Neural cell (in vitro differentiated cells): Measurements from ENCODE around the gene METTL15. TPM values are rescaled to one million over a fixed set of nuclear protein-coding genes. Genes with fewer than 3 reads are reported as not detected.
"Not testable (repeated sequence)": the region's sequence is repeated elsewhere in the genome, so short reads cannot be mapped to it uniquely, and the experiment has no call there.

ENCODE experiments used
- H2AFZ ChIP-seq: fragments of 200-600, 300-800 bp; sonication (generic), shearing (Covaris generic); 2 replicates; pipeline ENCODE4 v1.6.0; 2014; ENCODE audit warnings: low read depth, mild to moderate bottlenecking, antibody characterized with exemption, low read length, moderate library complexity
- H3F3A ChIP-seq: fragments of 200-600 bp; shearing (Covaris generic); 2 replicates; pipeline ENCODE4 v1.6.1; 2016; ENCODE audit warnings: mild to moderate bottlenecking, moderate library complexity, mixed read lengths, antibody characterized with exemption, low read length; ENCODE audit not compliant: insufficient read depth, poor library complexity, severe bottlenecking
- H3K27ac ChIP-seq: fragments of 200-600, 300-800 bp; sonication (generic), shearing (Covaris generic); 2 replicates; pipeline ENCODE4 v1.5.1; 2014; ENCODE audit warnings: mild to moderate bottlenecking, low read length, moderate library complexity
- H3K27me3 ChIP-seq: fragments of 300-800, 200-600 bp; sonication (generic), shearing (Covaris generic); 2 replicates; pipeline ENCODE4 v1.6.0; 2014; ENCODE audit warnings: mild to moderate bottlenecking, low read depth, low read length, moderate library complexity; ENCODE audit not compliant: insufficient read depth
- H3K36me3 ChIP-seq: fragments of 300-800, 200-600 bp; sonication (generic), shearing (Covaris generic); 2 replicates; pipeline ENCODE4 v1.5.1; 2014; ENCODE audit warnings: mild to moderate bottlenecking, antibody characterized with exemption, low read length, moderate library complexity; ENCODE audit not compliant: insufficient read depth
- H3K4me2 ChIP-seq: fragments of 300-800, 200-600 bp; sonication (generic), shearing (Covaris generic); 2 replicates; pipeline ENCODE4 v1.6.0; 2014; ENCODE audit warnings: mild to moderate bottlenecking, low read length
- H3K4me3 ChIP-seq: fragments of 300-800, 200-600 bp; sonication (generic), shearing (Covaris generic); 2 replicates; pipeline ENCODE4 v1.5.1; 2014; ENCODE audit warnings: mild to moderate bottlenecking, low read length, moderate library complexity
- H3K79me2 ChIP-seq: fragments of 200-600 bp; shearing (Covaris generic); replicated peaks from 2 replicates; pipeline ENCODE4 v1.6.0; 2014; ENCODE audit warnings: mild to moderate bottlenecking, low read length, moderate library complexity; ENCODE audit not compliant: insufficient read depth
- H3K9ac ChIP-seq: fragments of 300-800, 200-600 bp; sonication (generic), shearing (Covaris generic); 2 replicates; pipeline ENCODE4 v1.6.1; 2016; ENCODE audit warnings: mild to moderate bottlenecking, low read length, mixed read lengths
- H3K9me2 ChIP-seq: fragments of 200-600 bp; shearing (Covaris generic); 2 replicates; pipeline ENCODE4 v1.6.1; 2016; ENCODE audit warnings: mild to moderate bottlenecking, low read length, mixed read lengths; ENCODE audit not compliant: insufficient read depth
- H3K9me3 ChIP-seq: fragments of 200-600, 300-800 bp; sonication (generic), shearing (Covaris generic); 2 replicates; pipeline ENCODE4 v1.6.1; 2016; ENCODE audit warnings: mild to moderate bottlenecking, mixed run types, low read length, moderate library complexity, mixed read lengths
- H4K20me1 ChIP-seq: fragments of 200-600 bp; shearing (Covaris generic); 2 replicates; pipeline ENCODE4 v1.6.1; 2016; ENCODE audit warnings: mild to moderate bottlenecking, mixed run types; ENCODE audit not compliant: insufficient read depth
- EP300 ChIP-seq: fragments of 450-650 bp; conservative IDR thresholded peaks from 2 replicates; pipeline ENCODE4 v1.6.1; 2014; ENCODE audit warnings: antibody characterized with exemption, mild to moderate bottlenecking, moderate library complexity; ENCODE audit not compliant: poor library complexity, severe bottlenecking
- EZH2 ChIP-seq: fragments of 200-600, 300-800 bp; shearing (Covaris generic), sonication (generic); IDR thresholded peaks from 2 replicates; pipeline ENCODE4 v1.6.1; 2014; ENCODE audit warnings: antibody characterized with exemption, low read length, borderline replicate concordance, mild to moderate bottlenecking; ENCODE audit not compliant: insufficient read depth, poor library complexity, severe bottlenecking
- MXI1 ChIP-seq: fragments of 450-650 bp; conservative IDR thresholded peaks from 2 replicates; pipeline ENCODE4 v1.6.1; 2014; ENCODE audit warnings: antibody characterized with exemption, mild to moderate bottlenecking; ENCODE audit not compliant: poor library complexity, severe bottlenecking
- POLR2AphosphoS5 ChIP-seq: IDR thresholded peaks from 2 replicates; pipeline ENCODE4 v1.6.1; 2012
- RAD21 ChIP-seq: fragments of 450-650 bp; conservative IDR thresholded peaks from 2 replicates; pipeline ENCODE4 v1.6.1; 2014; ENCODE audit warnings: antibody characterized with exemption, mild to moderate bottlenecking, moderate library complexity
- TAF1 ChIP-seq: IDR thresholded peaks from 2 replicates; pipeline ENCODE4 v1.6.1; 2012; ENCODE audit warnings: low read depth
- polyA plus RNA-seq: library from polyadenylated mRNA; depleted of rRNA; stranded (reverse); fragments of >200 nt; gene quantifications from 2 replicates; pipeline ENCODE4 v1.2.3, GENCODE V29; 2014
- TF ChIP-seq, protein P1 (sequence below): IDR thresholded peaks from 2 replicates; pipeline ENCODE4 v1.6.1; 2012; ENCODE audit warnings: borderline replicate concordance
- TF ChIP-seq, protein P2 (sequence below): fragments of 450-650 bp; IDR thresholded peaks from 2 replicates; pipeline ENCODE4 v1.5.1; 2014; ENCODE audit warnings: antibody characterized with exemption, mild to moderate bottlenecking, moderate library complexity; ENCODE audit not compliant: poor library complexity, severe bottlenecking

Gene METTL15
- polyA plus RNA-seq, 1 donor from 2014 or later, result 6.6 TPM

DNA sequence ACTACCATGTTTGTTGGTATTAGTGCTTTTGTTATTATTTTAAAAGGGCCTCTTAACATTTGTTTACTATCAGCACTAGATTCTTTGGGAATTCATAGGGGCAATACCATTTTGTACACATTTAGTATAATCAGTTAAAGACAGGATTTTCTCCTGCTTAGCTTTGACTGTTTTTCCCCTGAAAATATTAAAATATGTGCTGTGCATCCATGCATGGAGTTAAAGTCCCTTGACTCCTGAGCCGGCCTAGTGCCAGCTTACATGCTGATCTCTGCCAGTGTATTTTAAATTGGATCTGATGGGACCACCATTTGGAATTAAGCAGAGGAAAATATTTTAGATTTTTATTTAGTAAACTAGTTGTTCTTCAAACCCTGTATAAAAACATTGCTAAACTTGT is 161.4 kb downstream of the METTL15 start:
- Histone ChIP-seq H4K20me1 (no peaks in the 10 kb centered on the region), H3K27ac (no peak overlapping the region), H3F3A (no peaks in the 10 kb centered on the region), H2AFZ (no peak overlapping the region), H3K36me3 (no peaks in the 10 kb centered on the region), H3K79me2 (no peaks in the 10 kb centered on the region), H3K4me3 (no peak overlapping the region), H3K9ac (no peak overlapping the region), H3K27me3 (no peaks in the 10 kb centered on the region), H3K9me2 (no peaks in the 10 kb centered on the region), H3K9me3 (no peaks in the 10 kb centered on the region), H3K4me2 (no peak overlapping the region)
- TF ChIP-seq MXI1 (no peak), TAF1 (no peak)

GRCh38 chr11:28272247-28272646 is 164.1 kb downstream of the METTL15 start:
- not testable (repeated sequence) for H3K4me3 ChIP-seq, H3K9me3 ChIP-seq, H4K20me1 ChIP-seq, H3K79me2 ChIP-seq, H3K4me2 ChIP-seq, H2AFZ ChIP-seq, H3K36me3 ChIP-seq, H3K9ac ChIP-seq, H3K9me2 ChIP-seq, H3F3A ChIP-seq, H3K27me3 ChIP-seq, H3K27ac ChIP-seq

DNA sequence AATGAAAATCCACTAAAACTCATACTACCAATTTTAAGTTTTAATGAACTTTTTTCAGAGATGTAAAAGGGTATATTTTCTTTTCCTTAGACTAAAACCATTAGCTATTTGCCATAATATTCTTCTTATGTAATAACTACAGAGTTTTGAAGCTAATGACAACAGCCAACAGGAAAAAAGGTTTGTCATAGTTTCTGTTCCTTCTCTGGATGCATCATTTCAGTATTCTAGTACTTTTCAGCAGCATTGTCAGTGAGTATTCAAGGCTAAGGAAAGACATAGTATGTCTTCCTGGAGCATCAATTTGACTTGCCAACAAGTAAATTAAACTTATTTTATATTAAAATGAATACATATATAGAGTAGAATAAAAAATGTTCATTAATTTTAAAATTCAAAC is 166.0 kb downstream of the METTL15 start:
- Histone ChIP-seq H4K20me1 (no peaks in the 10 kb centered on the region), H3K9me3 (no peaks in the 10 kb centered on the region), H3K4me3 (no peak overlapping the region), H3F3A (no peaks in the 10 kb centered on the region), H3K4me2 (no peak overlapping the region), H2AFZ (no peak overlapping the region), H3K27ac (no peak overlapping the region), H3K36me3 (no peaks in the 10 kb centered on the region), H3K9ac (no peak overlapping the region), H3K79me2 (no peaks in the 10 kb centered on the region), H3K9me2 (no peaks in the 10 kb centered on the region), H3K27me3 (no peaks in the 10 kb centered on the region)
- TF ChIP-seq MXI1, result no peak
- no peak for TF ChIP-seq EZH2
- TF ChIP-seq, protein P1, sequence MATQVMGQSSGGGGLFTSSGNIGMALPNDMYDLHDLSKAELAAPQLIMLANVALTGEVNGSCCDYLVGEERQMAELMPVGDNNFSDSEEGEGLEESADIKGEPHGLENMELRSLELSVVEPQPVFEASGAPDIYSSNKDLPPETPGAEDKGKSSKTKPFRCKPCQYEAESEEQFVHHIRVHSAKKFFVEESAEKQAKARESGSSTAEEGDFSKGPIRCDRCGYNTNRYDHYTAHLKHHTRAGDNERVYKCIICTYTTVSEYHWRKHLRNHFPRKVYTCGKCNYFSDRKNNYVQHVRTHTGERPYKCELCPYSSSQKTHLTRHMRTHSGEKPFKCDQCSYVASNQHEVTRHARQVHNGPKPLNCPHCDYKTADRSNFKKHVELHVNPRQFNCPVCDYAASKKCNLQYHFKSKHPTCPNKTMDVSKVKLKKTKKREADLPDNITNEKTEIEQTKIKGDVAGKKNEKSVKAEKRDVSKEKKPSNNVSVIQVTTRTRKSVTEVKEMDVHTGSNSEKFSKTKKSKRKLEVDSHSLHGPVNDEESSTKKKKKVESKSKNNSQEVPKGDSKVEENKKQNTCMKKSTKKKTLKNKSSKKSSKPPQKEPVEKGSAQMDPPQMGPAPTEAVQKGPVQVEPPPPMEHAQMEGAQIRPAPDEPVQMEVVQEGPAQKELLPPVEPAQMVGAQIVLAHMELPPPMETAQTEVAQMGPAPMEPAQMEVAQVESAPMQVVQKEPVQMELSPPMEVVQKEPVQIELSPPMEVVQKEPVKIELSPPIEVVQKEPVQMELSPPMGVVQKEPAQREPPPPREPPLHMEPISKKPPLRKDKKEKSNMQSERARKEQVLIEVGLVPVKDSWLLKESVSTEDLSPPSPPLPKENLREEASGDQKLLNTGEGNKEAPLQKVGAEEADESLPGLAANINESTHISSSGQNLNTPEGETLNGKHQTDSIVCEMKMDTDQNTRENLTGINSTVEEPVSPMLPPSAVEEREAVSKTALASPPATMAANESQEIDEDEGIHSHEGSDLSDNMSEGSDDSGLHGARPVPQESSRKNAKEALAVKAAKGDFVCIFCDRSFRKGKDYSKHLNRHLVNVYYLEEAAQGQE, result no peak
- no peak for TF ChIP-seq EP300
- TF ChIP-seq, protein P2, sequence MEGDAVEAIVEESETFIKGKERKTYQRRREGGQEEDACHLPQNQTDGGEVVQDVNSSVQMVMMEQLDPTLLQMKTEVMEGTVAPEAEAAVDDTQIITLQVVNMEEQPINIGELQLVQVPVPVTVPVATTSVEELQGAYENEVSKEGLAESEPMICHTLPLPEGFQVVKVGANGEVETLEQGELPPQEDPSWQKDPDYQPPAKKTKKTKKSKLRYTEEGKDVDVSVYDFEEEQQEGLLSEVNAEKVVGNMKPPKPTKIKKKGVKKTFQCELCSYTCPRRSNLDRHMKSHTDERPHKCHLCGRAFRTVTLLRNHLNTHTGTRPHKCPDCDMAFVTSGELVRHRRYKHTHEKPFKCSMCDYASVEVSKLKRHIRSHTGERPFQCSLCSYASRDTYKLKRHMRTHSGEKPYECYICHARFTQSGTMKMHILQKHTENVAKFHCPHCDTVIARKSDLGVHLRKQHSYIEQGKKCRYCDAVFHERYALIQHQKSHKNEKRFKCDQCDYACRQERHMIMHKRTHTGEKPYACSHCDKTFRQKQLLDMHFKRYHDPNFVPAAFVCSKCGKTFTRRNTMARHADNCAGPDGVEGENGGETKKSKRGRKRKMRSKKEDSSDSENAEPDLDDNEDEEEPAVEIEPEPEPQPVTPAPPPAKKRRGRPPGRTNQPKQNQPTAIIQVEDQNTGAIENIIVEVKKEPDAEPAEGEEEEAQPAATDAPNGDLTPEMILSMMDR, result no peak
- TF ChIP-seq RAD21, result no peak
- no peak for TF ChIP-seq POLR2AphosphoS5
- TF ChIP-seq TAF1, result no peak
